ENCODE results near the gene PDCD4. TPM values are rescaled to one million over a fixed set of nuclear protein-coding genes. Genes with fewer than 3 reads are reported as not detected.

PDCD4 gene
- total and polyA plus RNA-seq, 2 of the 8 experiments (the other 6 are each of a cell fraction or from before 2014, with no cell fraction given), result 3.3 to 26.8 TPM

GRCh38 chr10:110936757-110937156 is 65.0 kb downstream of the PDCD4 start:
- Histone ChIP-seq H2AFZ (ENCODE audit: low read length) (no peak overlapping the region), H2BK12ac (ENCODE audit: low read depth, low read length) (no peak overlapping the region), H3K18ac (ENCODE audit: extremely low read depth, low read length) (no peak overlapping the region), H2AK5ac (ENCODE audit: low read depth, low read length) (no peak overlapping the region), H4K8ac (ENCODE audit: extremely low read depth, insufficient read depth, low read length) (no peak overlapping the region; the same call in 1 of the 2 replicates), H2BK5ac (ENCODE audit: low read depth, low read length) (no peak overlapping the region), H3K79me1 (ENCODE audit: low read depth, low read length) (peaks cover 4% of the 10 kb centered on the region), H4K5ac (ENCODE audit: insufficient read length, low read depth, low read length) (no peak overlapping the region), H3K4me2 (ENCODE audit: insufficient read depth in 1 of 2, low read depth in 2 of 2, low read length in 2 of 2) (no peak overlapping the region), H3K4me3 (ENCODE audit: extremely low read depth in 1 of 4, insufficient read depth in 2 of 4, low read depth in 3 of 4, low read length in 4 of 4) (no peak overlapping the region), H3K56ac (replicated peaks; ENCODE audit: insufficient read length, low read depth, low read length) (no peak overlapping the region), H4K20me1 (replicated peaks in 1 of 2; ENCODE audit: control insufficient read depth in 1 of 2, insufficient read depth in 2 of 2, low read length in 2 of 2) (peaks cover 0 to 4% of the 10 kb centered on the region in 2 experiments), H3K23me2 (ENCODE audit: low read depth, low read length) (no peaks in the 10 kb centered on the region), H3K4ac (replicated peaks; ENCODE audit: insufficient read length, low read depth, low read length) (no peak overlapping the region), H3K36me3 (ENCODE audit: control insufficient read depth in 2 of 4, insufficient read depth in 4 of 4, low read length in 3 of 4) (no peaks in the 10 kb centered on the region), H2BK15ac (ENCODE audit: low read length) (no peak overlapping the region), H2BK120ac (replicated peaks; ENCODE audit: low read depth, low read length) (no peak overlapping the region), H3K9me3 (ENCODE audit: insufficient read depth in 2 of 2, low read depth in 1 of 2, low read length in 1 of 2) (no peaks in the 10 kb centered on the region), H4K91ac (replicated peaks; ENCODE audit: insufficient read length, low read length) (no peak overlapping the region), H3K27ac (ENCODE audit: low read depth, low read length) (no peak overlapping the region), H3K79me2 (ENCODE audit: control insufficient read depth in 1 of 2, insufficient read depth in 2 of 2, low read length in 2 of 2) (peaks cover 4 to 97% of the 10 kb centered on the region in 2 experiments), H2BK20ac (ENCODE audit: low read length) (no peak overlapping the region), H3K27me3 (replicated peaks in 1 of 4; ENCODE audit: control insufficient read depth in 3 of 4, extremely low read depth in 1 of 4, insufficient read depth in 3 of 4, low read length in 3 of 4) (no peaks in the 10 kb centered on the region), H3K9ac (replicated peaks in 1 of 4; ENCODE audit: extremely low read depth in 1 of 4, low read depth in 3 of 4, low read length in 3 of 4) (no peak overlapping the region), H3K23ac (ENCODE audit: insufficient read length) (no peak overlapping the region), H3K4me1 (replicated peaks in 1 of 4; ENCODE audit: control insufficient read depth in 3 of 4, insufficient read depth in 4 of 4, low read length in 3 of 4) (no peaks in the 10 kb centered on the region), H3K14ac (ENCODE audit: insufficient read length) (no peak overlapping the region)
- WGBS, 2 experiments (ENCODE audit: extremely low coverage in 1 of 2, insufficient coverage in 1 of 2, insufficient read length in 1 of 2, insufficient replicate concordance in 2 of 2, low coverage in 1 of 2, low lambda C conversion rate in 2 of 2, missing lambda C conversion rate in 1 of 2), result 90% methylated on average over 18 of the region's 18 CpGs; no CpG with 5 or more reads in 1 of the 2 experiments
- CTCF ChIA-PET (ENCODE audit: partially characterized antibody), result interaction anchor here (1.7 kb wide), 1 partner anchor 139 kb away, joined by 8 read pairs; no protein-coding TSS in a partner anchor
- POLR2A ChIA-PET (ENCODE audit: partially characterized antibody), result interaction anchor here (1.9 kb wide), 1 partner anchor 18 kb away, joined by 4 read pairs; the partner anchor contains the start of genes BBIP1 and SHOC2
- FAIRE-seq (no peak), DNase-seq (ENCODE audit: low read depth in 1 of 2, low spot score in 2 of 2) (no peak)
- TF ChIP-seq CTCF (IDR thresholded peaks at IDR 0.05; ENCODE audit: control extremely low read depth in 1 of 3, insufficient read depth in 1 of 3, low read depth in 1 of 3, low read length in 3 of 3), result no peak
- no peak for TF ChIP-seq CBX8 (IDR thresholded peaks at IDR 0.05; ENCODE audit: borderline replicate concordance, low read depth, low read length)
- TF ChIP-seq BCL11A (IDR thresholded peaks at IDR 0.05; ENCODE audit: low read depth in 2 of 2, low read length in 2 of 2), result no peak
- TF ChIP-seq SIRT6 (IDR thresholded peaks at IDR 0.05; ENCODE audit: low read length), result no peak
- no peak for TF ChIP-seq POLR2AphosphoS5 (IDR thresholded peaks at IDR 0.05; ENCODE audit: low read depth, low read length)
- no peak for TF ChIP-seq RFX5 (IDR thresholded peaks at IDR 0.05; ENCODE audit: borderline replicate concordance, low read depth, low read length)
- no peak for TF ChIP-seq CREB1 (IDR thresholded peaks at IDR 0.05)
- no peak for TF ChIP-seq JUN (IDR thresholded peaks at IDR 0.05; ENCODE audit: low read depth, low read length)
- TF ChIP-seq CHD2 (IDR thresholded peaks at IDR 0.05; ENCODE audit: low read length), result no peak
- no peak for TF ChIP-seq HDAC6 (IDR thresholded peaks at IDR 0.05; ENCODE audit: low read depth, low read length)
- TF ChIP-seq FOSL1 (IDR thresholded peaks at IDR 0.05; ENCODE audit: insufficient read depth, low read depth, low read length), result no peak
